Gastrocnemius medialis (tissue), 4 donors: Measurements from ENCODE around the gene DMD. TPM values are rescaled to one million over a fixed set of nuclear protein-coding genes. Genes with fewer than 3 reads are reported as not detected.
A peak's percentile ranks its signal among the peaks of the same experiment; 100 is the strongest.

ENCODE experiments used
- ATAC-seq, 2 donors: fragments of 150-250 bp; one replicate each; pipeline ENCODE4 v1.9.1; 2016
- DNase-seq, 2 donors: peaks; one replicate each; pipeline ENCODE4 v3.0.0-alpha.2; 2019
- H3K27ac ChIP-seq, 4 donors: fragments of 200-600 bp; sonication (generic); 1 replicate in 1 of 4; 2 replicates in 3 of 4; pipeline ENCODE4 v1.5.1; 2016 to 2018; ENCODE audit warnings: mild to moderate bottlenecking in 2 of 4, moderate library complexity in 1 of 4
- H3K27me3 ChIP-seq, 3 donors: fragments of 200-600 bp; sonication (generic) in 2 of 3; 1 replicate in 1 of 3; 2 replicates in 2 of 3; pipeline versions ENCODE4 v1.5.1 to v1.6.0; 2016 to 2019; ENCODE audit warnings: mild to moderate bottlenecking in 1 of 3, moderate library complexity in 1 of 3
- H3K36me3 ChIP-seq, 2 donors: fragments of 200-600 bp; sonication (generic) in 1 of 2; one replicate each; pipeline ENCODE4 v1.5.1; 2017 to 2018
- H3K4me1 ChIP-seq, 2 donors: fragments of 200-600 bp; sonication (generic) in 1 of 2; one replicate each; pipeline ENCODE4 v1.5.1; 2016 to 2017; ENCODE audit warnings: mild to moderate bottlenecking in 2 of 2
- H3K4me3 ChIP-seq, 4 donors: fragments of 200-600 bp; sonication (generic) in 3 of 4; 1 replicate in 1 of 4; 2 replicates in 3 of 4; pipeline ENCODE4 v1.5.1; 2016 to 2019; ENCODE audit warnings: mild to moderate bottlenecking in 2 of 4
- H3K9me3 ChIP-seq, 3 donors: fragments of 200-600 bp; sonication (generic) in 2 of 3; 1 replicate in 1 of 3; 2 replicates in 2 of 3; pipeline ENCODE4 v1.5.1; 2016 to 2019
- POLR2A ChIP-seq, 2 donors: fragments of 450-650 bp; IDR thresholded peaks; one replicate each; pipeline ENCODE4 v1.6.1; 2017; ENCODE audit warnings: antibody characterized with exemption in 2 of 2, mild to moderate bottlenecking in 2 of 2, moderate library complexity in 2 of 2
- in situ Hi-C, 4 donors: fragments of 200-750 bp; cut with MboI; loops; one replicate each; pipeline versions ENCODE4 v1.15.0 to v1.8.0; 2017; ENCODE audit warnings: low sequenced_read_pairs in 4 of 4
- intact Hi-C: fragments of 100-400 bp; cut with DNase I; formaldehyde crosslinking; loops from one replicate; pipeline ENCODE4 v1.15.1; 2023; ENCODE audit warnings: low total_unique reads
- total RNA-seq, 4 donors: library from RNA; depleted of rRNA; stranded (reverse); fragments of >200 nt; gene quantifications; one replicate each; pipeline versions ENCODE4 v1.1.0 to v1.2.3, GENCODE V29; 2016
- TF ChIP-seq, protein P1 (sequence below), 5 experiments: fragments of 450-650 bp in 3 of 5; fragments of 200-600 bp in 2 of 5; sonication (generic) in 2 of 5; IDR thresholded peaks in 4 of 5; conservative IDR thresholded peaks in 1 of 5; 1 replicate in 4 of 5; 2 replicates in 1 of 5; pipeline ENCODE4 v1.5.1; 2016 to 2019; ENCODE audit warnings: antibody characterized with exemption in 5 of 5, mild to moderate bottlenecking in 3 of 5, moderate library complexity in 3 of 5

DMD gene
- total RNA-seq, 4 donors from 2014 or later = 53.5 to 201 (median 98.9) TPM

DNA sequence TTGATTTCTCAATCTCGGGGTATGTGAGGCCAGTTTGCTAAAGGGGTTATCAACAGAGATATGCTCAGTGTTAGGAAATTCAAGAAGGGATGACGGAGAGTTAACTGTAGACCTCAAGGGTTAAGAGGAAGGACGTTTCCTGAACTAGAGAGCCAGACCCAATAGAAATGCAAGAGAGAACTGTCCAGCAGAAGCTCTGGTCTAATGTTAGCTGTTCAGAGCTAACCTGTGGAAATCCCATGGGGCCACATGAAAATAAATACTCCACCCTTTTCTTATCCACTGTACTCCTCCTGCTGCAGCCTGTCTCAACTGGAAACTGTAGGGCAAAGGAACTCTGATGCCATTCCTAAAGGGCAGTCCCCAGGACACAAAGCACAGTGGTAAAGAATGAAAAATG, 274.3 kb downstream of the DMD start:
- peak in 1 of 2 donors; percentile 44 for ATAC-seq

DNA sequence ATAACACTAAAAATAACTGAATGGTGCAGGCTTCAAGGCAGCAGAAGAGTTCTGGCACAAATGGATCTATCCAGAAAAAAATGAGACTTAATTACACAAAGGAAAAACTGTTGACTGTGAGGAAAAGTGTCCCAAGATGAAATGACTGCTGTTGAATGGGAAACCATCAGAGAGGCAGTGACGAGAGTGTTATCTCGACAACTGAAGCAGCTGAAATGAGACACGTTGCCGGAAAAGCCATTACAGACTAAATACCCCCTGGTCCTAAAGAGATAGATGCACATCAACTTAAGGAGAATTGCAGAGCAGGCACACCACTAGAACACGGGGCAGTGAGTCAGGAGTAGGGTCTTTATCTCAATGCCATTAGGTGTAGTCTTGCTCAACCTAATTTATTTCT, 277.8 kb downstream of the DMD start:
- no peaks in the 10 kb centered on the region for H3K36me3 ChIP-seq
- no peak overlapping the region for H3K27ac ChIP-seq
- ATAC-seq (no peak), DNase-seq (no peak)
- no peaks in the 10 kb centered on the region for H3K27me3 ChIP-seq
- H3K9me3 ChIP-seq = no peaks in the 10 kb centered on the region
- TF ChIP-seq, protein P1, sequence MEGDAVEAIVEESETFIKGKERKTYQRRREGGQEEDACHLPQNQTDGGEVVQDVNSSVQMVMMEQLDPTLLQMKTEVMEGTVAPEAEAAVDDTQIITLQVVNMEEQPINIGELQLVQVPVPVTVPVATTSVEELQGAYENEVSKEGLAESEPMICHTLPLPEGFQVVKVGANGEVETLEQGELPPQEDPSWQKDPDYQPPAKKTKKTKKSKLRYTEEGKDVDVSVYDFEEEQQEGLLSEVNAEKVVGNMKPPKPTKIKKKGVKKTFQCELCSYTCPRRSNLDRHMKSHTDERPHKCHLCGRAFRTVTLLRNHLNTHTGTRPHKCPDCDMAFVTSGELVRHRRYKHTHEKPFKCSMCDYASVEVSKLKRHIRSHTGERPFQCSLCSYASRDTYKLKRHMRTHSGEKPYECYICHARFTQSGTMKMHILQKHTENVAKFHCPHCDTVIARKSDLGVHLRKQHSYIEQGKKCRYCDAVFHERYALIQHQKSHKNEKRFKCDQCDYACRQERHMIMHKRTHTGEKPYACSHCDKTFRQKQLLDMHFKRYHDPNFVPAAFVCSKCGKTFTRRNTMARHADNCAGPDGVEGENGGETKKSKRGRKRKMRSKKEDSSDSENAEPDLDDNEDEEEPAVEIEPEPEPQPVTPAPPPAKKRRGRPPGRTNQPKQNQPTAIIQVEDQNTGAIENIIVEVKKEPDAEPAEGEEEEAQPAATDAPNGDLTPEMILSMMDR (IDR thresholded peaks at IDR 0.05 in 4 of 5, conservative IDR thresholded peaks at IDR 0.05 in 1 of 5) = no peak
- TF ChIP-seq POLR2A (IDR thresholded peaks at IDR 0.05) = no peak
- no peak overlapping the region for H3K4me3 ChIP-seq
- H3K4me1 ChIP-seq = no peaks in the 10 kb centered on the region
- in situ Hi-C loops (loop anchor here in 1 of 4 donors (25.0 kb wide), 1 partner anchor 104 kb away; no protein-coding TSS in a partner anchor), intact Hi-C loops (no loop called here)

More for the DNA sequence above, 274.3 kb downstream of the DMD start:
- TF ChIP-seq, protein P1 (IDR thresholded peaks at IDR 0.05 in 4 of 5, conservative IDR thresholded peaks at IDR 0.05 in 1 of 5) = no peak
- TF ChIP-seq POLR2A (IDR thresholded peaks at IDR 0.05) = no peak
- in situ Hi-C loops = loop anchor here in 1 of 4 donors (25.0 kb wide), 1 partner anchor 100 kb away; no protein-coding TSS in a partner anchor
- Histone ChIP-seq H3K4me1 (no peaks in the 10 kb centered on the region), H3K36me3 (no peaks in the 10 kb centered on the region), H3K9me3 (no peaks in the 10 kb centered on the region), H3K27me3 (no peaks in the 10 kb centered on the region), H3K4me3 (no peak overlapping the region), H3K27ac (no peak overlapping the region)
- DNase-seq = no peak
- intact Hi-C loops = no loop called here

DNA sequence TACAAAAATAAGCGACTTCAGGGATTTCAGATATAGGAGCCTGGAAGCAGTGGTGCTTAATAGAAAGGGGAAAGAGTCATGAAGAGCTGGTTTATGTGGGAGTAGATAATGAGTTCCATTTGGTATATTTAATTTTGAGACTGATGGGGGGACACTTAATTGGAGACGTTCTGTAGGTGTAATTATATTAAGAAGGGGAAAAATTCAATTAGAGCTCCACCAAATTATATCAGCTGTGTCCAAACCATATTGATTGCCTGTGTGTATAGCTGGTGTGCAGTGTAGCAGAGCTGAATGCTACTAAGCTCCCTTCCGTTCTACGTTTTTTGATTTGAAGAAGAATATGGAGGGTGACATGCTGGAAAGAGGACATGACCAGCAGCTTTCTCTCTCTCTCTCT, 282.3 kb downstream of the DMD start:
- ATAC-seq (no peak), DNase-seq (no peak)
- in situ Hi-C loops (loop anchor here in 1 of 4 donors (25.0 kb wide), 1 partner anchor 108 kb away; no protein-coding TSS in a partner anchor), intact Hi-C loops (no loop called here)
- Histone ChIP-seq H3K4me1 (no peaks in the 10 kb centered on the region), H3K27ac (no peak overlapping the region), H3K27me3 (no peaks in the 10 kb centered on the region), H3K9me3 (no peaks in the 10 kb centered on the region), H3K36me3 (no peaks in the 10 kb centered on the region), H3K4me3 (no peak overlapping the region)
- TF ChIP-seq POLR2A (IDR thresholded peaks at IDR 0.05) = no peak
- TF ChIP-seq, protein P1 (IDR thresholded peaks at IDR 0.05 in 4 of 5, conservative IDR thresholded peaks at IDR 0.05 in 1 of 5) = no peak

DNA sequence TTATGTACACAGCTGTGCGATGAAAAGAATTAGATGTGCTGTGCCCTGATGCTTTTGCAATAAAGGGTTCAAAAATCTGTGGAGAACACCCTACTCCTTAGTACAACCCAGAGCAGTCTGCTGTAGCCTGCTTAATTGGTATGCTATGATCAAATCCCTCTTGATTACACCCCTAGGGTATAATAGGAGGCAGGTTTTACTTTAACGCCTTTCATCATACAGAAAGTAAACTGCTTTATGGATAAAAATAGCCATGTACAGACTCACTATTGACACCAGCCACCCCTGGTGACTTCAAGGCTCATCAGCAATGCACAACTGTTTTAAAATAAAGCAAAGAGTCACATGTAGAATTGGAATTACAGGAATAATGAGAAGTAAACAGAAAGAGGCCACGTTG, 315.3 kb downstream of the DMD start:
- in situ Hi-C loops = no loop called here
- peak; percentile 63 to 64 for ATAC-seq

More for the DNA sequence above, 315.3 kb downstream of the DMD start:
- TF ChIP-seq, protein P1 (IDR thresholded peaks at IDR 0.05 in 4 of 5, conservative IDR thresholded peaks at IDR 0.05 in 1 of 5) = no peak
- TF ChIP-seq POLR2A (IDR thresholded peaks at IDR 0.05) = no peak
- no peaks in the 10 kb centered on the region for H3K36me3 ChIP-seq
- H3K4me1 ChIP-seq = peaks cover 5 to 11% of the 10 kb centered on the region in 2 donors
- intact Hi-C loops = loop anchor here (10.0 kb wide), 1 partner anchor 319 kb away; the partner anchor contains the start of gene DMD
- no peaks in the 10 kb centered on the region for H3K9me3 ChIP-seq
- H3K27ac ChIP-seq = peak overlapping the region; percentile 67 to 75 (median 74)
- DNase-seq = no peak
- peaks cover 0 to 3% (median 0%) of the 10 kb centered on the region in 3 donors for H3K27me3 ChIP-seq
- no peak overlapping the region for H3K4me3 ChIP-seq
